ENCODE measurements around the gene VWC2L. TPM values are rescaled to one million over a fixed set of nuclear protein-coding genes. Genes with fewer than 3 reads are reported as not detected.

Gene VWC2L
- total RNA-seq, 1 experiment from 2014 or later, result not detected

GRCh38 chr2:214578442-214578841 lies 167.6 kb downstream of the VWC2L start:
- no peaks in the 10 kb centered on the region for H3K4me1 ChIP-seq
- ChIA-PET CTCF (interaction anchor here (0.6 kb wide), 1 partner anchor 231 kb away, joined by 5 read pairs; the partner anchor contains the start of gene BARD1), POLR2A (no interaction called here)
- no peak overlapping the region for H3K27ac Mint-ChIP-seq (ENCODE audit: unreplicated experiment)
- H3K4me3 ChIP-seq (ENCODE audit: low read depth, low read length), result no peak overlapping the region
- H3K9me3 ChIP-seq, result no peaks in the 10 kb centered on the region
- no peaks in the 10 kb centered on the region for H3K27me3 ChIP-seq (replicated peaks; ENCODE audit: control insufficient read depth, insufficient read depth, low read length)
- H3K4me3 Mint-ChIP-seq (ENCODE audit: unreplicated experiment), result no peak overlapping the region
- H3K36me3 Mint-ChIP-seq (ENCODE audit: insufficient read depth, unreplicated experiment), result no peaks in the 10 kb centered on the region
- no TSS peak for BruUV-seq (replicated peaks)
- TF ChIP-seq CTCF (IDR thresholded peaks at IDR 0.05; ENCODE audit: insufficient read depth in 1 of 2, low read depth in 1 of 2, low read length in 1 of 2, severe bottlenecking in 1 of 2, unreplicated experiment in 1 of 2), result no peak
- H3K36me3 ChIP-seq (ENCODE audit: control insufficient read depth, insufficient read depth, low read length), result no peaks in the 10 kb centered on the region
- H3K9me3 Mint-ChIP-seq (ENCODE audit: unreplicated experiment), result no peaks in the 10 kb centered on the region
- no peaks in the 10 kb centered on the region for H3K27me3 Mint-ChIP-seq (ENCODE audit: insufficient read depth, unreplicated experiment)
- no peaks in the 10 kb centered on the region for H3K4me1 Mint-ChIP-seq (ENCODE audit: low read depth, unreplicated experiment)
- intact Hi-C loops (cut with micrococcal nuclease; ENCODE audit: unreplicated experiment), result no loop called here
- DNase-seq, result no peak

GRCh38 chr2:214579035-214579434 lies 168.2 kb downstream of the VWC2L start:
- Mint-ChIP-seq H3K9me3 (ENCODE audit: unreplicated experiment) (no peaks in the 10 kb centered on the region), H3K4me1 (ENCODE audit: low read depth, unreplicated experiment) (no peaks in the 10 kb centered on the region), H3K4me3 (ENCODE audit: unreplicated experiment) (no peak overlapping the region), H3K27me3 (ENCODE audit: insufficient read depth, unreplicated experiment) (no peaks in the 10 kb centered on the region), H3K27ac (ENCODE audit: unreplicated experiment) (no peak overlapping the region), H3K36me3 (ENCODE audit: insufficient read depth, unreplicated experiment) (no peaks in the 10 kb centered on the region)
- Histone ChIP-seq H3K9me3 (no peaks in the 10 kb centered on the region), H3K36me3 (ENCODE audit: control insufficient read depth, insufficient read depth, low read length) (no peaks in the 10 kb centered on the region), H3K4me1 (no peaks in the 10 kb centered on the region), H3K27me3 (replicated peaks; ENCODE audit: control insufficient read depth, insufficient read depth, low read length) (no peaks in the 10 kb centered on the region), H3K4me3 (ENCODE audit: low read depth, low read length) (no peak overlapping the region)
- ChIA-PET CTCF (interaction anchor here (0.6 kb wide), 1 partner anchor 230 kb away, joined by 5 read pairs; the partner anchor contains the start of gene BARD1), POLR2A (no interaction called here)
- TF ChIP-seq CTCF (IDR thresholded peaks at IDR 0.05; ENCODE audit: insufficient read depth in 1 of 2, low read depth in 1 of 2, low read length in 1 of 2, severe bottlenecking in 1 of 2, unreplicated experiment in 1 of 2), result no peak
- intact Hi-C loops (cut with micrococcal nuclease; ENCODE audit: unreplicated experiment), result no loop called here
- no TSS peak for BruUV-seq (replicated peaks)
- no peak for DNase-seq

GRCh38 chr2:214587442-214587841 lies 176.6 kb downstream of the VWC2L start:
- intact Hi-C loops (cut with micrococcal nuclease; ENCODE audit: unreplicated experiment), result no loop called here
- ChIA-PET CTCF (interaction anchor here (0.6 kb wide), 1 partner anchor 383 kb away, joined by 3 read pairs; no protein-coding TSS in a partner anchor), POLR2A (no interaction called here)
- TF ChIP-seq CTCF (IDR thresholded peaks at IDR 0.05; ENCODE audit: insufficient read depth in 1 of 2, low read depth in 1 of 2, low read length in 1 of 2, severe bottlenecking in 1 of 2, unreplicated experiment in 1 of 2), result peak; percentile 45 to 47
- no peak overlapping the region for H3K27ac Mint-ChIP-seq (ENCODE audit: unreplicated experiment)
- H3K27me3 Mint-ChIP-seq (ENCODE audit: insufficient read depth, unreplicated experiment), result no peaks in the 10 kb centered on the region
- no peaks in the 10 kb centered on the region for H3K36me3 ChIP-seq (ENCODE audit: control insufficient read depth, insufficient read depth, low read length)
- H3K9me3 ChIP-seq, result no peaks in the 10 kb centered on the region
- H3K4me1 Mint-ChIP-seq (ENCODE audit: low read depth, unreplicated experiment), result no peaks in the 10 kb centered on the region
- H3K27me3 ChIP-seq (replicated peaks; ENCODE audit: control insufficient read depth, insufficient read depth, low read length), result no peaks in the 10 kb centered on the region
- H3K4me3 Mint-ChIP-seq (ENCODE audit: unreplicated experiment), result no peak overlapping the region
- no peak overlapping the region for H3K4me3 ChIP-seq (ENCODE audit: low read depth, low read length)
- no TSS peak for BruUV-seq (replicated peaks)
- no peaks in the 10 kb centered on the region for H3K4me1 ChIP-seq
- no peaks in the 10 kb centered on the region for H3K9me3 Mint-ChIP-seq (ENCODE audit: unreplicated experiment)
- peak in 1 of 2 experiments; percentile 19 for DNase-seq
- H3K36me3 Mint-ChIP-seq (ENCODE audit: insufficient read depth, unreplicated experiment), result no peaks in the 10 kb centered on the region
